ENCODE measurements around the gene IGSF8.
"Not testable (repeated sequence)": the region's sequence is repeated elsewhere in the genome, so short reads cannot be mapped to it uniquely, and the experiment has no call there.

The IGSF8 gene

GRCh38 chr1:160128636-160129035 is 30.2 kb upstream of the IGSF8 start:
- H3K4me3 ChIP-seq (ENCODE audit: control insufficient read depth, low read depth, low read length), result no peak overlapping the region
- TF ChIP-seq CTCF (conservative IDR thresholded peaks at IDR 0.05; ENCODE audit: control insufficient read depth, insufficient read depth, low read depth, low read length), result no peak
- DNase-seq (ENCODE audit: low read depth), result no peak

GRCh38 chr1:160127865-160128523 is 29.6 kb upstream of the IGSF8 start:
- H3K4me3 ChIP-seq (ENCODE audit: control insufficient read depth, low read depth, low read length), result no peak overlapping the region
- no peak for TF ChIP-seq CTCF (conservative IDR thresholded peaks at IDR 0.05; ENCODE audit: control insufficient read depth, insufficient read depth, low read depth, low read length)
- DNase-seq (ENCODE audit: low read depth), result peak; percentile 75

- no peak for TF ChIP-seq CTCF (conservative IDR thresholded peaks at IDR 0.05; ENCODE audit: control insufficient read depth, insufficient read depth, low read depth, low read length)
- H3K4me3 ChIP-seq (ENCODE audit: control insufficient read depth, low read depth, low read length), result no peak overlapping the region
- no peak for DNase-seq (ENCODE audit: low read depth)
Measured at GRCh38 chr1:160127381-160127780, 29.0 kb upstream of the IGSF8 start.

- H3K4me3 ChIP-seq (ENCODE audit: control insufficient read depth, low read depth, low read length); DNase-seq (ENCODE audit: low read depth): not testable (repeated sequence)
Measured at GRCh38 chr1:160126342-160126741, 27.9 kb upstream of the IGSF8 start.

GRCh38 chr1:160125746-160126145 is 27.3 kb upstream of the IGSF8 start:
- no peak for TF ChIP-seq CTCF (conservative IDR thresholded peaks at IDR 0.05; ENCODE audit: control insufficient read depth, insufficient read depth, low read depth, low read length)
- DNase-seq (ENCODE audit: low read depth), result peak; percentile 81
- no peak overlapping the region for H3K4me3 ChIP-seq (ENCODE audit: control insufficient read depth, low read depth, low read length)

GRCh38 chr1:160124705-160125478 is 26.5 kb upstream of the IGSF8 start:
- H3K4me3 ChIP-seq (ENCODE audit: control insufficient read depth, low read depth, low read length), result no peak overlapping the region
- DNase-seq (ENCODE audit: low read depth), result peak; percentile 91
- peak; percentile 41 for TF ChIP-seq CTCF (conservative IDR thresholded peaks at IDR 0.05; ENCODE audit: control insufficient read depth, insufficient read depth, low read depth, low read length)

- no peak for TF ChIP-seq CTCF (conservative IDR thresholded peaks at IDR 0.05; ENCODE audit: control insufficient read depth, insufficient read depth, low read depth, low read length)
- no peak for DNase-seq (ENCODE audit: low read depth)
- H3K4me3 ChIP-seq (ENCODE audit: control insufficient read depth, low read depth, low read length), result no peak overlapping the region
Measured at GRCh38 chr1:160123726-160124125, 25.3 kb upstream of the IGSF8 start.
